NCI-H2171 treated with DMSO at 0.1 percent for 48 hours (cell line): ENCODE data around the gene ZMYM1.
"Not testable (repeated sequence)": the region's sequence is repeated elsewhere in the genome, so short reads cannot be mapped to it uniquely, and the experiment has no call there.

Experiments used
- DNase-seq: peaks from one replicate; lab custom pipeline; 2025; lab: John Stamatoyannopoulos, UW

ZMYM1 gene

GRCh38 chr1:35079003-35079930 lies at the start of gene ZMYM1:
Gene ZMYM1, plus strand, starts transcription at chr1:35079385. Its CDS starts 14,603 bp downstream, at chr1:35093988.
- peak; percentile 84 for DNase-seq

GRCh38 chr1:35029761-35030160 lies 49.4 kb upstream of the ZMYM1 start:
- no peak for DNase-seq

- DNase-seq: no peak
Measured at GRCh38 chr1:35030338-35030737, 48.8 kb upstream of the ZMYM1 start.

GRCh38 chr1:35030756-35031446 lies 48.3 kb upstream of the ZMYM1 start:
- DNase-seq: peak; percentile 19

GRCh38 chr1:35032384-35032739 lies 46.8 kb upstream of the ZMYM1 start:
- DNase-seq: no peak

- DNase-seq: no peak
Measured at GRCh38 chr1:35033346-35033745, 45.8 kb upstream of the ZMYM1 start.

GRCh38 chr1:35036621-35037020 lies 42.6 kb upstream of the ZMYM1 start:
- DNase-seq: no peak

- DNase-seq: no peak
Measured at GRCh38 chr1:35037206-35037605, 42.0 kb upstream of the ZMYM1 start.

GRCh38 chr1:35038723-35039122 lies 40.5 kb upstream of the ZMYM1 start:
- no peak for DNase-seq

- DNase-seq: no peak
Measured at GRCh38 chr1:35043498-35043897, 35.7 kb upstream of the ZMYM1 start.

GRCh38 chr1:35044431-35044830 lies 34.8 kb upstream of the ZMYM1 start:
- DNase-seq: no peak

- no peak for DNase-seq
Measured at GRCh38 chr1:35046730-35047129, 32.5 kb upstream of the ZMYM1 start.

- no peak for DNase-seq
Measured at GRCh38 chr1:35047188-35047858, 31.9 kb upstream of the ZMYM1 start.

- no peak for DNase-seq
Measured at GRCh38 chr1:35049116-35049515, 30.1 kb upstream of the ZMYM1 start.

GRCh38 chr1:35053433-35053832 lies 25.8 kb upstream of the ZMYM1 start:
- no peak for DNase-seq

- DNase-seq: not testable (repeated sequence)
Measured at GRCh38 chr1:35054282-35054681, 24.9 kb upstream of the ZMYM1 start.

- not testable (repeated sequence) for DNase-seq
Measured at GRCh38 chr1:35058321-35058720, 20.9 kb upstream of the ZMYM1 start.

- no peak for DNase-seq
Measured at GRCh38 chr1:35058988-35059387, 20.2 kb upstream of the ZMYM1 start.

- DNase-seq: no peak
Measured at GRCh38 chr1:35062518-35063196, 16.5 kb upstream of the ZMYM1 start.

- no peak for DNase-seq
Measured at GRCh38 chr1:35064265-35064664, 14.9 kb upstream of the ZMYM1 start.

- DNase-seq: no peak
Measured at GRCh38 chr1:35069746-35070145, 9.4 kb upstream of the ZMYM1 start.

GRCh38 chr1:35073265-35073811 lies 5.8 kb upstream of the ZMYM1 start:
- DNase-seq: no peak
